GM18520 (cell line): ENCODE results near the gene TGIF1.

Experiments
- ATAC-seq: cut with Tn5 transposase; IDR thresholded peaks from one replicate; pipeline ENCODE4 v1.9.1; 2021; ENCODE audit not compliant: unreplicated experiment

TGIF1 gene

GRCh38 chr18:3480827-3481573, 31.0 kb downstream of the TGIF1 start:
- ATAC-seq, result no peak

- ATAC-seq, result no peak
These were observed 31.8 kb downstream of the TGIF1 start for GRCh38 chr18:3481696-3482210.

GRCh38 chr18:3482258-3482657, 32.3 kb downstream of the TGIF1 start:
- no peak for ATAC-seq

- no peak for ATAC-seq
These were observed 35.5 kb downstream of the TGIF1 start for GRCh38 chr18:3485153-3486149.

GRCh38 chr18:3486512-3486911, 36.5 kb downstream of the TGIF1 start:
- ATAC-seq, result no peak

GRCh38 chr18:3489462-3489861, 39.5 kb downstream of the TGIF1 start:
- no peak for ATAC-seq

- no peak for ATAC-seq
These were observed 42.1 kb downstream of the TGIF1 start for GRCh38 chr18:3491981-3492555.

GRCh38 chr18:3492721-3493120, 42.7 kb downstream of the TGIF1 start:
- ATAC-seq, result no peak

- no peak for ATAC-seq
These were observed 43.7 kb downstream of the TGIF1 start for GRCh38 chr18:3493501-3494244.

- ATAC-seq, result no peak
These were observed 44.2 kb downstream of the TGIF1 start for GRCh38 chr18:3494245-3494526.

- ATAC-seq, result no peak
These were observed 44.6 kb downstream of the TGIF1 start for GRCh38 chr18:3494569-3494968.

GRCh38 chr18:3495691-3496430, 45.9 kb downstream of the TGIF1 start:
- ATAC-seq, result no peak

GRCh38 chr18:3498698-3499471, 48.9 kb downstream of the TGIF1 start:
- no peak for ATAC-seq

- ATAC-seq, result no peak
These were observed 49.5 kb downstream of the TGIF1 start for GRCh38 chr18:3499501-3499900.

GRCh38 chr18:3500016-3500415, 50.0 kb downstream of the TGIF1 start:
- no peak for ATAC-seq

- ATAC-seq, result no peak
These were observed 52.7 kb downstream of the TGIF1 start for GRCh38 chr18:3502650-3503049.

- ATAC-seq, result no peak
These were observed 54.7 kb downstream of the TGIF1 start for GRCh38 chr18:3504637-3505036.

- ATAC-seq, result no peak
These were observed 58.9 kb downstream of the TGIF1 start for GRCh38 chr18:3508576-3509549.
